Activated T-cell treated with anti-CD3 and anti-CD28 coated beads, Interleukin-2, amount 50 U/mL, for 4 hours (primary cell): ENCODE measurements around the gene RCN1. TPM values are rescaled to one million over a fixed set of nuclear protein-coding genes. Genes with fewer than 3 reads are reported as not detected.

Source experiments
- ATAC-seq, 2 donors: fragments of 200-7000 bp; cut with Tn5 transposase; one replicate each; pipeline ENCODE4 v1.10.0; 2021
- DNase-seq: peaks from one replicate; pipeline ENCODE4 v3.0.0-alpha.2; 2020
- H3K27me3 Mint-ChIP-seq: one replicate; pipeline ENCODE4 v1.8.0; 2021; ENCODE audit warnings: low read depth, mixed read lengths
- H3K36me3 Mint-ChIP-seq: one replicate; pipeline ENCODE4 v1.8.0; 2022; ENCODE audit warnings: mixed read lengths; ENCODE audit not compliant: insufficient read depth
- H3K4me1 Mint-ChIP-seq: one replicate; pipeline ENCODE4 v1.8.0; 2021; ENCODE audit warnings: low read depth, mixed read lengths
- H3K4me3 Mint-ChIP-seq: one replicate; pipeline ENCODE4 v1.8.0; 2021; ENCODE audit warnings: mild to moderate bottlenecking, moderate library complexity, mixed read lengths
- H3K9me3 Mint-ChIP-seq: one replicate; pipeline ENCODE4 v1.8.0; 2021; ENCODE audit warnings: mixed read lengths
- total RNA-seq, 3 donors: library from RNA; stranded (reverse); gene quantifications; one replicate each; pipeline ENCODE4 v1.2.1, GENCODE V29; 2021

The RCN1 gene
- total RNA-seq, 3 donors from 2014 or later = 26.3 to 36.9 (median 26.7) TPM

DNA sequence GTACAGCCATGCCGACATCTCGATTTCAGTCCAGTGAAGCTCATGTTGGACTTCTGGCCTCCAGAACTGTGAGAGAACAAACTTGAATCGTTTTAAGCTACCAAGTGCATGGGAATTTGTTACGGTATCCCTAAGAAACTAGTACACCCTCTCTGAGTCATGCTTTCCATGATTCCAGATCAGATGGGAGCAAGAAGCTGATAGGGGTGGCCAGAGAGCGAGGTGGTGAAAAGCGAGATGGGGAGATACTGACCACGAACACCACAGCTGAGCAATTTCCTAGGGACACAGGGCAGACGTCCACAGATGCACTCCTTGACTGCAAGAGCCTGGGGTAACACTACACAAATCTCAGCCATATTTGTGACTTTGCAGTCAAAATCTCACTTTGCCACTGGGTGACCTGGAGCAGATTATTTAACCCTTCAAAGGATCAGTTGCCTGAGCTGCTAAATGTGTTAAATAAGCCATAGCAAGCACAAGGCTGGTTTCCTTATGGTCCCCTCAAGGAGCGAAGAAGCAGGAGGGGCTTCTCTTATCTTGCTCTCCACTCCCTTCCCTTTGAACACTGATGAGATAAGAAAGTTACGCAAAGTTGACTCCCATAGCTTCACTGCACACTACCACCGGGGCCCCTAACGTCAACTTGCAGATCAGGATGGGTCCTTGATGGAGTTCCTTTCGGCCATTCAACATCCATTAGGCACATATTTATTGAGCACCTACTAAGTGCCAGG is 22.6 kb upstream of the RCN1 start:
- Mint-ChIP-seq H3K9me3 (no peaks in the 10 kb centered on the region), H3K36me3 (no peaks in the 10 kb centered on the region), H3K4me3 (no peak overlapping the region), H3K27me3 (peaks cover 40% of the 10 kb centered on the region), H3K4me1 (no peaks in the 10 kb centered on the region)
- ATAC-seq (no peak), DNase-seq (no peak)

DNA sequence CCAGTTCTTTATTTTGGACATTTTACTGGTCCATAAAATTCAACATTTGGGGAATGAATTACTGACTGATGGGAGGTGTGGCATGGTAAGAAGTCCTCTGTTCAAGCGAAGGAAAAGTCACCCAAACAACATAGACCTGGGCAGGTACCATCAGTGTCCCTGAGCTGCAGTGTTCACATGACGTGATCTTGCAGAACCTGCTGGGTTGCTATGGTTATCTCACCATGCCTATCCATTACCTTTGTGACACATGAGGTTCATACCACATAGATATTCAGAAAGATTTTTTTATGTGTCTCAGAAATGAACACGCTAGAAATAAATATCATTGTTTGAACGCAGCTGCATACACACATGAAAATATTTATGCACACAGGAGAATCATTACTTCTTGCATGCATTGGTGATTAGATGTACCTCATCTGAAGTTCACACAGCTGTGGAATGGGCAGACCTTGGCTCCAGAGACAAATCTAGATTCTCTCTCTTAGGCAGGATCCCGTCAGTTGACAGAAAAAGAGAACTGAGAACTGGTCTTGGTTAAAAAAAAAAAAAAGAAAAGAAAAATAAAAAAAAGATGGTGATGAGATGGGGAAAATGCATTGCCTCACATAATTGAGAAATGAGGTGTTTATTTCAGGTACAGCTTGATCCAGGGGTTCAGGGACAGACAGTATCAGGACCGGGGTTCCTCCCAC is 21.4 kb upstream of the RCN1 start:
- DNase-seq = no peak
- Mint-ChIP-seq H3K36me3 (no peaks in the 10 kb centered on the region), H3K4me1 (no peaks in the 10 kb centered on the region), H3K9me3 (no peaks in the 10 kb centered on the region), H3K4me3 (no peak overlapping the region), H3K27me3 (peaks cover 35% of the 10 kb centered on the region)
- ATAC-seq = no peak

DNA sequence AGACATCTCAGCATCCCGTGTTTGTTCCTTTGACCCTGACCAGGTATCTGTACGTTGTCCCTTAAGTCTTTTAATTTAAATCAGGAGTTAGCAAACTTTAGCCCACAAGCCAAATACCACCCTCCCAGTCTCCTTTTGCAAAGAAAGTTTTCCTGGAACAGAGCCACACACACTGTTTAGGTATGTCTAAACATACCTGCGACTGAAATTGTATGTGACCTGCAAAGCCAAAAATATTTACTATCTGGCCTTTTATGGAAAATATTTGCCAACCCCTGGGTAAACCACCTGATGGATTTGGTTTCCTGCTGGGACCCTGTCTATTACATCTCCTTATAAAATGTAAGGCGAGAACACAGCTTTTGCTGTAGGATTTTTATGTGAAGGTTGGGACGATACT is 20.2 kb upstream of the RCN1 start:
- H3K4me1 Mint-ChIP-seq = no peaks in the 10 kb centered on the region
- peaks cover 26% of the 10 kb centered on the region for H3K27me3 Mint-ChIP-seq
- ATAC-seq (no peak), DNase-seq (no peak)
- H3K4me3 Mint-ChIP-seq = no peak overlapping the region
- no peaks in the 10 kb centered on the region for H3K36me3 Mint-ChIP-seq
- H3K9me3 Mint-ChIP-seq = no peaks in the 10 kb centered on the region

DNA sequence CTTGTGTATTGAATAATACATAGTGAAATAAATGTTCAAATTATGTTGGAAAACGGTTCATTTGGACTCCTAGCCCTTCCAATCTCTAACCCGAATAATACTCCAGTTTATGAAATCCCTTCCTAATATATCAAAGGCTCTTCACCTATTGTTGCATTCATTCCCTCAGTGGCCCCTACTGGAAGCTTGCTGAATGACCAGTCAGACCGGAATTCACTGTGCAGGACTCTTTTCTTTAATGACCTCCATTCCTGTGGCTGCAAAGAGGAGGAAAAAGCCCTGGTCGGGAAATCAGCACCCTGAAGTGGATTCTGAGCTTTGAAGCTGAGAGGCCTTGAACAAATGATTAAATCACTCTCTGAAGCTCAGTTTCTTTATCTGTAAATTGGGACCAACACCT is 19.1 kb upstream of the RCN1 start:
- Mint-ChIP-seq H3K9me3 (no peaks in the 10 kb centered on the region), H3K36me3 (no peaks in the 10 kb centered on the region), H3K4me1 (no peaks in the 10 kb centered on the region), H3K27me3 (peaks cover 20% of the 10 kb centered on the region), H3K4me3 (no peak overlapping the region)
- no peak for DNase-seq
- no peak for ATAC-seq

DNA sequence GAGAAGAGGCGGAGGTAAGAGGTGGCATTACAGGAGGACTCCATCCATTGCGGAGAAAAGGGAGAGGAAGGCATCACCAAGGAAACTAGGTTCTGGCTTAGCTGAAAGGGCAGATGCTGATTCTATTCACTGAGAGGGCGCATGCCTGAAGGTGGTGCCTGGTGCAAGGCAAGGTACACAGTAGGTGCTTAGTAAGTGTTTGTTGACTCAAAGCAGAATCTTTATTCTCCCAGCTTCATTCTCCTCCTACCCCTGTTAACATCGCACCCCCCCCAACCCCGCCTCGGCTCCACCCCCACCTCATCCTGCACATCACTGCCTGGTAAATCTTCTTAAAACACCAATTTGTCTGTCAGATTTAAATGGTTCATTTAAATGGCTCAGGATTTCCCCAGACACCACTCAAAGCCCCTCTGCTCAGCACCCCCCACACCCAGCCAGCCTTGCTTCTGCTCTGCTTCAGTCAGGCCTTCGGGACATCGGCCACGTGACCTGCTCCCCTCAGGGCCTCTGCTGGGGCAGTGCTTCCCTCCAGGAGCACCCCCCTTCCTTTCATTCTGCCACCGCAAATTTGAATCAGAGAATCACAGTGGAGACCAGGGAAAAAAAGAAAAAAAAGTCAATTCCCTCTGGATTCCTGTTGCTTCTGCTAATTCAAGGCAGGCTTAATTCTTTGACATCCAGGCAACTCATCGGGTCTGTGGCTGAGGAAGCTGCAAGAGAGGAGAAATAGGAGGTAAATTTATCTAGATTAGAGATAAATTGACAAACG is 17.8 kb upstream of the RCN1 start:
- Mint-ChIP-seq H3K4me1 (no peaks in the 10 kb centered on the region), H3K27me3 (peaks cover 22% of the 10 kb centered on the region), H3K4me3 (no peak overlapping the region), H3K36me3 (no peaks in the 10 kb centered on the region), H3K9me3 (no peaks in the 10 kb centered on the region)
- ATAC-seq = no peak
- DNase-seq = no peak

DNA sequence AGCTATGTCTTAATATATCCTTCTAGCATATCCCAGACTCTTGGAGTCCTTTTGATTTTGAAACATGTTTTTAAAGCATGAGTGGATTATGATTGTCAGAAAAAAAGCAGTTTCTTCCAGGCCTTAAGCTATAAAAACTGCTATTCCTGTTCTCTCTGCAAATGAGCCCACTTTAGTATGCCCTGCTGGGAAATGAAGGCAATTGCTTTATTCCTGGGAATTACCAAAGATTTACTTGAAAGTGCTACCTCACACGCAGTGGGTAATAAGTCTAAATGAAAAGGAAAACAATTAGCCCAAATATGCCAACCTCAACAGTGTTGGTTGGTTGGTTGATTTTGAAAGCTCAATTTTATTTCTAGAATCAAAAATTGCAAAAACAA is 17.2 kb upstream of the RCN1 start:
- DNase-seq (no peak), ATAC-seq (no peak)
- H3K27me3 Mint-ChIP-seq = peaks cover 22% of the 10 kb centered on the region
- H3K9me3 Mint-ChIP-seq = no peaks in the 10 kb centered on the region
- H3K4me1 Mint-ChIP-seq = no peaks in the 10 kb centered on the region
- H3K4me3 Mint-ChIP-seq = no peak overlapping the region
- H3K36me3 Mint-ChIP-seq = no peaks in the 10 kb centered on the region

DNA sequence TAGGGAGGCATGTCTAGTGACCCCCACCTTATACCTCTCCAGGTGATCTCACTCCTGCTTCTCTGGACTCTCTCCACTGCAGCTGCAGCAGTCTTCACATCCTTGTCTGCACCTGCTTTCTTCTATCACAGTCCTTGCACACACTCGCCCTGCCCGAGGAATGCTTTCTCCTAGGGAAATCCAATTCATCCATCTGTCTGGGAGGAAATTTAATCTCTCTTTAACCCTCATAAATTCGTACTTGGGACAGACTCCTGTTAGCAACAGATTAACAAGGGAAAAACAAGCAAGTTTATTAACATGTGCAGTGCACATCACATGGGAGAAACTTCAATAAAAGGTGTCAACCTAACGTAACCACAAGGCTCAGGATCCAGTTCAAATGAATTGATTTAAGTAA is 11.3 kb upstream of the RCN1 start:
- Mint-ChIP-seq H3K27me3 (peaks cover 7% of the 10 kb centered on the region), H3K36me3 (no peaks in the 10 kb centered on the region), H3K9me3 (no peaks in the 10 kb centered on the region), H3K4me3 (no peak overlapping the region), H3K4me1 (no peaks in the 10 kb centered on the region)
- no peak for ATAC-seq
- no peak for DNase-seq

DNA sequence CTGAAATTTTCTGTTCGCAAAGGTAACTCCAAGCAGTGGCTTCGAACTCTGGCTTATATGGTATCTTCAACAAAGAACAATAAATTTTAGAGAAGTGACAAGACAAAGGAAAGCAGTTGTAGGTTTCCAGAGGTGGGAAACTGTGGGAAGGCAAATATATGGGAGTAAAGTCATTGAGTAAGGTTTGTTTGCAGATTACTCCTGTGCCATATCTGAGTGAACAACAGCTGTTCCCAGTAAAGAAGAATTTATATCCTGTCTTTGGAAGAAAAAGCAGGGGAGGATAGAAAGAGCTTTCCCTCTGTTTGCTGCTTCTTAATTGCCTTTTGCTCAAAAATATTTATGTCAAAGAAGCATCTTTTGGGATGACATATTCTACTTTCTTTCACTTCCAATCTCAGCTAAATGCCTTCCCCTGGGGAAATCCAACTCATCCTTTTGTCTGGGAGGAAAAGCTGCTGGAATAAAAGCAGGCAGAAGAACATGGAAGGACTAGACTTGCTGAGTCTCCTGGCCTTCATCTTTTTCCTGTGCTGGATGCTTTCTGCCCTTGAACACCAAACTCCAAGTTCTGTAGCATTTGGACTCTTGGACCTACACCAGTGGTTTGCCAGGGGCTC is 10.4 kb upstream of the RCN1 start:
- Mint-ChIP-seq H3K4me3 (no peak overlapping the region), H3K36me3 (no peaks in the 10 kb centered on the region), H3K9me3 (no peaks in the 10 kb centered on the region), H3K4me1 (no peaks in the 10 kb centered on the region), H3K27me3 (peaks cover 13% of the 10 kb centered on the region)
- ATAC-seq (no peak), DNase-seq (no peak)

DNA sequence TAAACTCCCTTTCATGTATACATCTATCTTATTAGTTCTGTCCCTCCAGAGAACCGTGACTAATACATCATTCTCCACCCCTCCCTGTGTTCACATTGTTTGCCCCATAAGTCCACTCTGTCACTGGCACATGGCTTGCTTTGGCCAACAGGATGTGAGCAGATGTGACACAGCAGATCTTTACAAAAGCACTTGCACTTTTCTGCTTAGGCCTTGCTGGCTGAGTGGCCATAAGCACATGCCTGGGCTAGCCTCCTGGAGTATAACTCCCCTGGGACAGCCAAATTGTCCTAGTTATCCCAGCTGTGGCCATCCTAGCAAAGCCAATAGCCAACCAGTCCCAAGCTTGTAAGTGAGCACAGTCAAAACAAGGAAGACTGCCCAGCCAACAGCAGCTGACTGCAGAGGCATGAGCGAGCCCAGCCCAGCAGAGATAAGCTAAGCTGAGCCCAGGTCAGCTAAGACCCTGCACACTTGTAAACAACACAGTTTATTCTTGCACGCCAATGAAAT is 9.7 kb upstream of the RCN1 start:
- Mint-ChIP-seq H3K36me3 (no peaks in the 10 kb centered on the region), H3K9me3 (no peaks in the 10 kb centered on the region), H3K4me1 (no peaks in the 10 kb centered on the region), H3K27me3 (peaks cover 15% of the 10 kb centered on the region), H3K4me3 (no peak overlapping the region)
- ATAC-seq (no peak), DNase-seq (no peak)

DNA sequence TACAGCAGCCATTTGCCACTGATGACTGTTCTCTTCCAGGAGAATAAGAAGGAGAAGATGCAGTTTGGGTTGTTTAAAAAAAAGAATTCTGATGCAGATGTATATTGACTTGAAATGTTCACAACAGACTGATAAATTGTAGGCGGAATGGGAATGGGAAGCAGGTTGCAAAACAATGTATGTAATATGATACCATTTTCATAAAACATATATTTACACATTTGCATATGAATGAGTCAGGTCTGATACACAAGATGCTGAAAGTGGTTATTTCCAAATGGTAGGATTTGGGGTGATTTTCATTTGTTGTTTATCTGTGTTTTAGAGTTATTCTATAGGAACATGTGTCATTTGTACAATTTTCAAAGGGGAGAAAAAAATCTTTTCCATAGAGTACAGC is 9.0 kb upstream of the RCN1 start:
- H3K27me3 Mint-ChIP-seq = peaks cover 13% of the 10 kb centered on the region
- no peaks in the 10 kb centered on the region for H3K36me3 Mint-ChIP-seq

DNA sequence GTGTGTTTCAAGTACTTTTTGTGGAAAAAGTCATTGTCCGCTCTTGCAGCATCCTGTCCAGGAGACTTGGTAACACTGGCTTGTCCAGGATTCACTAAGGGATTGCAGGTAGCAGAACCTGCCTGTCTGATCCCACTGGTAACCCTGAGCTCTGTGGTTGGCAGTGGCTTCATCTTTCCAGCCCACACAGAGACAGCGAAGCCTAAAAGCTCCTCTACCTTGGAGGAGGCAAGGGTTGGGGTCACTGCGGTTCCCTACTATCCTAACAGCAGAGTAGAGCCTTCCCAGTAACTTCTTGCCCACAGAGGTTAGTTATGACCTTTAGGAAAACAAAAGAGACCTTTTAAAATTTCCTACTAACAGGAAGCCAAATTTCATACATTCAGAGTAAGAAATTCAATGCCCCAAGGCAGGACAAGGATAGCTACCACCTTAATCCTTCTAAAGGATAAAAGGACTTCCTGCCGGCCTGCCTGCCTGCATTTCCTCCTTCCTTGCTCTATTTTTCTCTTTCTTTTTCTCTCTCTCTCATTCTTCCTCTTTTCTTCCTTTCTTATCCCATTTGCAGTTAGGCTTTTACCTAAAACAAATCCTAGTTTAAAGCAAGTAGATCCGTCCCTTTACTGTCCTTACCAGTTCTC is 8.4 kb upstream of the RCN1 start:
- DNase-seq (no peak), ATAC-seq (no peak)
- Mint-ChIP-seq H3K36me3 (no peaks in the 10 kb centered on the region), H3K4me3 (no peak overlapping the region), H3K27me3 (peaks cover 10% of the 10 kb centered on the region), H3K9me3 (no peaks in the 10 kb centered on the region), H3K4me1 (peaks cover 6% of the 10 kb centered on the region)

More for the DNA sequence above, 9.0 kb upstream of the RCN1 start:
- ATAC-seq (no peak), DNase-seq (no peak)
- Mint-ChIP-seq H3K4me3 (no peak overlapping the region), H3K4me1 (peaks cover under 1% of the 10 kb centered on the region), H3K9me3 (no peaks in the 10 kb centered on the region)

DNA sequence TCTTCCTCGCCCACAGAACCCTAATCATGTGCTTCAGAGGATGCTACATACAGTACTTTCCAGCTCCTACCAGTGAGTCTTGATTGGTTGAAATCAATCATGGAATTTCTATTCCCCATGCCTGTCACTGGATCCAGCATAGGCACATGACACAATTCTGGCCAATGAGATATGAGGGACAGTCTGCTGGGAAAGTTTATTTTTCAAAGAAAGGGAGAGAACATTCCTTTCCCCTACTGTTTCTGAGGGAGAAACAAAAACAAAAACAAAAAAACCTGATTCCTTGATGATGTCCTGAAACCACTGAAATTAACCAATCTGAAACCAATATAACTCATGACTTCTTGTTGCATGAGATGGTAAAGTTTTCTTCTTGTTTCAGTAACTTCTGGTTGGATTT is 3.3 kb upstream of the RCN1 start:
- ATAC-seq (peak in 1 of 2 donors; percentile 4), DNase-seq (no peak)
- Mint-ChIP-seq H3K36me3 (no peaks in the 10 kb centered on the region), H3K4me3 (no peak overlapping the region), H3K4me1 (peaks cover 30% of the 10 kb centered on the region), H3K9me3 (no peaks in the 10 kb centered on the region), H3K27me3 (peaks cover 14% of the 10 kb centered on the region)

DNA sequence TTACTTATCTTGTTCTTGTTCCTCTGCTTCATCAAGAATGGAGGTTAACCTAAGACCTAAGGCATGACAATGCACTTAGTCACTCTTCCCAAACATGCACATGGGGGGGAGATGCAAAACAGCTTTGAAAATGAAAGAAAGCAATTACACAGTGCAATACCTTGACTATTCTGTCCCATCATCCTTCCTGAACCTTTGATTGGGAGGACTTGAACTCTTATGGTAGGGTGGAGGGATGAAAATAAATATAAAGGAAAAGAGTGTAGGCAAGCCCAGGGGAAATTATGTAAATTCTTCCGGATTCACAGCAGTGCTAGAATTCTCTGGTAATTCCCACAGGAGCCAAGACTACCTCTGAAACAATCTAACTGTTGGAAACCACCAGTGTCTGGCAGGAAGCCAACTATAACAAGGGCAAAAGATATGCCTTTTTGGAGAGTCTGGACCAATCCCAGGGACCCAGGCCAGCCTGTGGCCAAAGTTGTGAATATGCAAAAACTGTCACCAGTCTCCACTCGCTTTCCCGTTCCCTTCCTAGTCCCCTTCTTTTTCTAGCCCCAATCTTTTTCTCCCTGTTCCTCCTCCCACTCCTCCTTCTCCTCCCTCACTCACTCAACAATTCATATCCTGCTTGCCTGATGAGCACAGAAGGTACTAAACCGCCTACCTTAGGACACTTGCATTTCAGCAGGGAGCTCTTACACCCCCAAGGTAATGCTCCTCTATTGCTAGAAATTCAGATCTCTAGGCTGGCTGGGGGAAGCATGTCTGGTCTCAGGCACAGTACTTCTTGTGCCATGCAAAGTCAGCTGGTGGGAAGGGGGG is 2.5 kb upstream of the RCN1 start:
- Mint-ChIP-seq H3K4me3 (peak overlapping the region; percentile 45), H3K9me3 (no peaks in the 10 kb centered on the region), H3K27me3 (peaks cover 14% of the 10 kb centered on the region), H3K4me1 (peaks cover 38% of the 10 kb centered on the region), H3K36me3 (no peaks in the 10 kb centered on the region)
- no peak for DNase-seq
- ATAC-seq = peak; percentile 63 to 69
